Gastroesophageal sphincter (tissue), 4 donors: Measurements from ENCODE around the gene IL17RC. TPM values are rescaled to one million over a fixed set of nuclear protein-coding genes. Genes with fewer than 3 reads are reported as not detected.
"Not testable (repeated sequence)": the region's sequence is repeated elsewhere in the genome, so short reads cannot be mapped to it uniquely, and the experiment has no call there.

Experiments
- ATAC-seq: fragments of 150-250 bp; one replicate; pipeline ENCODE4 v1.9.1; 2016; ENCODE audit warnings: mild to moderate bottlenecking, moderate library complexity
- H3K27ac ChIP-seq, 4 donors: fragments of 200-600 bp; sonication (generic) in 3 of 4; 1 replicate in 3 of 4; 2 replicates in 1 of 4; pipeline ENCODE4 v1.5.1; 2016 to 2019
- H3K27me3 ChIP-seq: fragments of 200-600 bp; sonication (generic); one replicate; pipeline ENCODE4 v1.5.1; 2019
- H3K36me3 ChIP-seq, 2 donors: fragments of 200-600 bp; sonication (generic); one replicate each; pipeline ENCODE4 v1.5.1; 2019; ENCODE audit warnings: control low read depth in 1 of 2
- H3K4me1 ChIP-seq, 3 donors: fragments of 200-600 bp; sonication (generic); 1 replicate in 2 of 3; 2 replicates in 1 of 3; pipeline ENCODE4 v1.5.1; 2016 to 2019; ENCODE audit warnings: control low read depth in 2 of 3
- H3K4me3 ChIP-seq, 2 donors: fragments of 200-600 bp; sonication (generic); one replicate each; pipeline ENCODE4 v1.5.1; 2019; ENCODE audit warnings: mild to moderate bottlenecking in 1 of 2, moderate library complexity in 1 of 2
- H3K9me3 ChIP-seq, 3 donors: fragments of 200-600 bp; sonication (generic); one replicate each; pipeline ENCODE4 v1.5.1; 2017 to 2019; ENCODE audit warnings: control low read depth in 2 of 3
- CTCF ChIP-seq, 4 experiments: fragments of 200-600 bp in 2 of 4; fragments of 450-650 bp in 2 of 4; sonication (generic) in 1 of 4; IDR thresholded peaks; one replicate each; pipeline ENCODE4 v1.5.1; 2017 to 2019; ENCODE audit warnings: antibody characterized with exemption in 4 of 4, mild to moderate bottlenecking in 2 of 4, moderate library complexity in 2 of 4
- EP300 ChIP-seq: sonication (generic); formaldehyde crosslinking; IDR thresholded peaks from one replicate; pipeline ENCODE4 v1.6.1; 2017; ENCODE audit warnings: antibody characterized with exemption, mild to moderate bottlenecking
- POLR2A ChIP-seq, 2 donors: fragments of 450-650 bp; IDR thresholded peaks; one replicate each; pipeline ENCODE4 v1.6.1; 2017; ENCODE audit warnings: antibody characterized with exemption in 2 of 2, mild to moderate bottlenecking in 2 of 2, moderate library complexity in 1 of 2
- POLR2AphosphoS5 ChIP-seq: sonication (generic); formaldehyde crosslinking; IDR thresholded peaks from one replicate; pipeline ENCODE4 v1.6.1; 2017; ENCODE audit warnings: antibody characterized with exemption
- WGBS, 2 donors: methylation state at CpG; one replicate each; pipeline ENCODE4 v1.1.5; 2018; ENCODE audit warnings: low coverage in 1 of 2; 5-methylcytosine and 5-hydroxymethylcytosine counted together
- total RNA-seq, 4 donors: library from RNA; depleted of rRNA; stranded (reverse); fragments of >200 nt; gene quantifications; one replicate each; pipeline ENCODE4 v1.1.0, GENCODE V29; 2016

Gene IL17RC
- total RNA-seq, 4 donors from 2014 or later = 31.0 to 64.0 (median 52.8) TPM

- ATAC-seq = no peak
- no peak overlapping the region for H3K27ac ChIP-seq
- no peaks in the 10 kb centered on the region for H3K27me3 ChIP-seq
- no peaks in the 10 kb centered on the region for H3K36me3 ChIP-seq
- no peaks in the 10 kb centered on the region for H3K9me3 ChIP-seq
- TF ChIP-seq EP300 (no peak), POLR2A (IDR thresholded peaks at IDR 0.05) (no peak), POLR2AphosphoS5 (no peak), CTCF (IDR thresholded peaks at IDR 0.05) (no peak)
- no peak overlapping the region for H3K4me3 ChIP-seq
- H3K4me1 ChIP-seq = no peaks in the 10 kb centered on the region
Measured at GRCh38 chr3:9875448-9875847, 41.5 kb upstream of the IL17RC start.

DNA sequence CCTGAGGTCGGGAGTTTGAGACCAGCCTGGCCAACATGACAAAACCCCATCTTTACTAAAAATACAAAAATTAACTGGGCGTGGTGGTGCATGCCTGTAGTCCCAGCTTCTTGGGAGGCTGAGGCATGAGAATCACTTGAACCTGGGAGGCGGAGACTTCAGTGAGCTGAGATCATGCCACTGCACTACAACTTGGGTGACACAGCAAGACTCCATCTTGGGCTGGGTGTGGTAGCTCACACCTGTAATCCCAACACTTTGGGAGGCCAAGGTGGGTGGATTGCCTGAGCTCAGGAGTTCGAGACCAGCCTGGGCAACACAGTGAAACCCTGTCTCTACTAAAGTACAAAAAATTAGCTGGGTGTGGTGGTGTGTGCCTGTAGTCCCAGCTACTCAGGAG is 40.6 kb upstream of the IL17RC start:
- WGBS, 2 donors = 57 to 91% methylated on average over 1 to 3 of the region's 4 CpGs
- not testable (repeated sequence) for H3K9me3 ChIP-seq, H3K27ac ChIP-seq, H3K4me1 ChIP-seq, H3K36me3 ChIP-seq, H3K4me3 ChIP-seq, H3K27me3 ChIP-seq, ATAC-seq

DNA sequence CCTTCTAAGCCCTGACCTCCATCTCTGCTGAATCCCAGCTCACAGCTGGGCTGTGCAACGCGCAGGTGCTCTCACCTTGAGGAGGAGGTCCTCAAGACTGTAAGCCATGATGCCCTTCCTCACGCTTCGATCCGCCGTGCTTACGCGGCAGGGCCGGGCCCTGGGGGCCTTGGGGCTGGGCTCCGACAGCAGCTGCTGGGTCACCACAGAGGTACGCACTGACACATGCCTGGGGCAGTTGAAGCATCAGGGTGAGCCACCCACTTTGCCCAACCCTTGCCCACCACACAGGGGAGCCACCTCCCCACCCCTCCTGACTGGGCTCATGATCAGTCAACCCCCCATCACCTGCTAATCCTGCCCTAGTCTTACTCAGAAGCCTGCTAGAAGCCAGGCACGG is 39.9 kb upstream of the IL17RC start:
- H3K4me3 ChIP-seq = no peak overlapping the region
- 100% methylated on average over 3 of the region's 12 CpGs; no CpG with 5 or more reads in 1 of the 2 donors for WGBS, 2 donors
- H3K27ac ChIP-seq = no peak overlapping the region
- TF ChIP-seq POLR2A (IDR thresholded peaks at IDR 0.05) (no peak), CTCF (IDR thresholded peaks at IDR 0.05) (no peak), EP300 (no peak), POLR2AphosphoS5 (no peak)
- H3K4me1 ChIP-seq = no peaks in the 10 kb centered on the region
- no peaks in the 10 kb centered on the region for H3K9me3 ChIP-seq
- H3K27me3 ChIP-seq = no peaks in the 10 kb centered on the region
- ATAC-seq = no peak
- H3K36me3 ChIP-seq = no peaks in the 10 kb centered on the region

GRCh38 chr3:9878700-9879099 is 38.2 kb upstream of the IL17RC start:
- Histone ChIP-seq H3K9me3 (no peaks in the 10 kb centered on the region), H3K27me3 (no peaks in the 10 kb centered on the region), H3K4me1 (no peaks in the 10 kb centered on the region), H3K27ac (no peak overlapping the region), H3K4me3 (no peak overlapping the region), H3K36me3 (no peaks in the 10 kb centered on the region)
- TF ChIP-seq CTCF (IDR thresholded peaks at IDR 0.05) = no peak
- TF ChIP-seq POLR2A (IDR thresholded peaks at IDR 0.05) = no peak
- TF ChIP-seq POLR2AphosphoS5 = no peak
- no peak for TF ChIP-seq EP300
- WGBS, 2 donors = 80% methylated on average over 1 to 4 of the region's 5 CpGs
- no peak for ATAC-seq

GRCh38 chr3:9879830-9880549 is 36.9 kb upstream of the IL17RC start, which contains the start of gene CIDEC:
CIDEC (minus strand) TSS chr3:9880253; CDS start chr3:9878486, 1,767 bp downstream.
- Histone ChIP-seq H3K4me1 (no peaks in the 10 kb centered on the region), H3K27me3 (no peaks in the 10 kb centered on the region), H3K9me3 (no peaks in the 10 kb centered on the region), H3K4me3 (no peak within 1 kb of the TSS), H3K36me3 (no peaks in the 10 kb centered on the region), H3K27ac (no peak within 1 kb of the TSS)
- no peak for TF ChIP-seq CTCF (IDR thresholded peaks at IDR 0.05)
- no peak for TF ChIP-seq POLR2AphosphoS5
- TF ChIP-seq POLR2A (IDR thresholded peaks at IDR 0.05) = no peak
- TF ChIP-seq EP300 = no peak
- 68 to 96% methylated on average over 3 to 5 of the region's 7 CpGs for WGBS, 2 donors
- no peak for ATAC-seq
